Kidney (tissue), 14 donors: ENCODE results near the gene DAG1. TPM values are rescaled to one million over a fixed set of nuclear protein-coding genes. Genes with fewer than 3 reads are reported as not detected.

Experiments used
- DNase-seq, 5 donors: peaks; one replicate each; pipeline ENCODE4 v3.0.0-alpha.2; 2013 to 2020
- FAIRE-seq: peaks from 2 replicates; lab custom pipeline; 2012; peaks lifted over from hg19 to GRCh38; lab: Jason Lieb, UNC
- H3K27ac ChIP-seq, 2 donors: one replicate each; pipeline ENCODE4 v1.7.0; 2013; ENCODE audit warnings: low read depth in 2 of 2, low read length in 2 of 2, inconsistent platforms in 1 of 2
- H3K27me3 ChIP-seq: one replicate; pipeline ENCODE4 v1.7.1; 2013; ENCODE audit warnings: low read length, inconsistent platforms; ENCODE audit not compliant: control insufficient read depth, insufficient read depth
- H3K36me3 ChIP-seq, 3 donors: one replicate each; pipeline versions ENCODE4 v1.7.0 to v1.7.1; 2013; ENCODE audit warnings: low read length in 3 of 3, control low read depth in 1 of 3, inconsistent platforms in 1 of 3; ENCODE audit not compliant: insufficient read depth in 3 of 3, control insufficient read depth in 2 of 3
- H3K4me1 ChIP-seq, 3 donors: one replicate each; pipeline versions ENCODE4 v1.7.0 to v1.7.1; 2013; ENCODE audit warnings: low read length in 3 of 3, inconsistent platforms in 1 of 3, low read depth in 1 of 3; ENCODE audit not compliant: control insufficient read depth in 2 of 3, insufficient read depth in 2 of 3
- H3K4me3 ChIP-seq, 3 donors: one replicate each; pipeline versions ENCODE4 v1.7.0 to v1.8.1; 2013; ENCODE audit warnings: low read length in 3 of 3, control low read depth in 1 of 3, inconsistent platforms in 1 of 3
- H3K9ac ChIP-seq, 3 donors: one replicate each; pipeline versions ENCODE4 v1.7.0 to v1.7.1; 2013; ENCODE audit warnings: low read length in 3 of 3, control low read depth in 1 of 3, inconsistent platforms in 1 of 3
- H3K9me3 ChIP-seq, 3 donors: one replicate each; pipeline versions ENCODE4 v1.7.0 to v1.7.1; 2013; ENCODE audit warnings: low read length in 3 of 3, control low read depth in 1 of 3, inconsistent platforms in 1 of 3; ENCODE audit not compliant: control insufficient read depth in 2 of 3, insufficient read depth in 1 of 3
- CTCF ChIP-seq: IDR thresholded peaks from 3 replicates; pipeline ENCODE4 v1.5.1; 2012; ENCODE audit warnings: mild to moderate bottlenecking, moderate library complexity, borderline replicate concordance; ENCODE audit not compliant: insufficient read depth; ENCODE audit errors: extremely low read depth
- intact Hi-C: fragments of 100-400 bp; cut with DNase I; formaldehyde crosslinking; loops from one replicate; pipeline ENCODE4 v1.11.1; 2022
- polyA plus RNA-seq: library from polyadenylated mRNA; stranded (reverse); fragments of 350-450 nt; fragmentation: Illumina TruSeq; extraction: RNeasy Lipid Tissue Mini Kit (QIAGEN cat#74804); gene quantifications from one replicate; pipeline ENCODE4 v1.2.3, GENCODE V29; 2014; ENCODE audit warnings: low read depth, low replicate concordance; ENCODE audit not compliant: insufficient read depth
- total RNA-seq: library from RNA; stranded (reverse); fragmentation: NEBNext Ultra II Directional; extraction: Animal tissue kit (Norgen Biotek cat#: 25700); gene quantifications from one replicate; pipeline ENCODE4 v1.2.1, GENCODE V29; 2021
- donor health status: control.
- donor health status: control.
- donor health status: control.
- donor health status: control.
- donor health status: control.
- donor health status: DM: yes; HTN: yes; CAD: no.
- donor health status: Normal renal cell carcinoma (clear cell type).

DAG1 gene
- total and polyA plus RNA-seq, 2 donors from 2014 or later = 40.4 to 122 TPM

GRCh38 chr3:49533786-49534519 is 63.9 kb downstream of the DAG1 start:
- intact Hi-C loops = no loop called here
- Histone ChIP-seq H3K4me1 (peaks cover 0 to 15% (median 14%) of the 10 kb centered on the region in 3 donors), H3K27ac (no peak overlapping the region), H3K4me3 (no peak overlapping the region), H3K9me3 (no peaks in the 10 kb centered on the region), H3K36me3 (peaks cover 0 to 17% (median 3%) of the 10 kb centered on the region in 3 donors), H3K9ac (no peak overlapping the region), H3K27me3 (no peaks in the 10 kb centered on the region)
- no peak for TF ChIP-seq CTCF
- DNase-seq (peak in 1 of 5 donors; percentile 80), FAIRE-seq (no peak)

DNA sequence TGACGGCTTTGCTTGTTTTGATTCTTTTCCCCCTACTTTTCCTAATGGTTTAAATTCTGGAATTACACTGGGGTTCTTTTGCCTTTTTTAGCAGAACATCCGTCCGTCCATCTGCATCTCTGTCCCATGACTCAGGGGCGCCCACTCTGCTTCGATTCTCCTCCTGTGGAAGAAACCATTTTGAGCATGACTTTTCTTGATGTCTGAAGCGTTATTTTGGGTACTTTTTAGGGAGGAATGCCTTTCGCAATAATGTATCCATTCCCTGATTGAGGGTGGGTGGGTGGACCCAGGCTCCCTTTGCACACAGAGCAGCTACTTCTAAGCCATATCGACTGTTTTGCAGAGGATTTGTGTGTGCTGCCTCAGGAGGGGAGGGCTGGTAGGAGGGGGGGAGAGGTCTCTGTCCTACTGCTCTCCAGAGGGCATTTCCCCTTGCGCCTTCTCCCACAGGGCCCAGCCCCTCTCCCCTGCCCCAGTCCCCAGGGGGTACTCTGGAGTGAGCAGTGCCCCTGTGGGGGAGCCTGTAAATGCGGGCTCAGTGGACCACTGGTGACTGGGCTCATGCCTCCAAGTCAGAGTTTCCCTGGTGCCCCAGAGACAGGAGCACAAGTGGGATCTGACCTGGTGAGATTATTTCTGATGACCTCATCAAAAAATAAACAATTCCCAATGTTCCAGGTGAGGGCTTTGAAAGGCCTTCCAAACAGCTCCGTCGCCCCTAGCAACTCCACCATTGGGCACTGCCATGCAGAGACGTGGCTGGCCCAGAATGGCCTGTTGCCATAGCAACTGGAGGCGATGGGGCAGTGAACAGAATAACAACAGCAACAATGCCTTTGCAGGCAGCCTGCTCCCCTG is 64.7 kb downstream of the DAG1 start:
- FAIRE-seq (no peak), DNase-seq (peak; percentile 82 to 90 (median 86))
- intact Hi-C loops = no loop called here
- Histone ChIP-seq H3K4me1 (peaks cover 0 to 16% (median 15%) of the 10 kb centered on the region in 3 donors), H3K36me3 (peaks cover 0 to 17% (median 3%) of the 10 kb centered on the region in 3 donors), H3K9me3 (no peaks in the 10 kb centered on the region), H3K9ac (no peak overlapping the region), H3K27me3 (no peaks in the 10 kb centered on the region), H3K27ac (no peak overlapping the region), H3K4me3 (no peak overlapping the region)
- no peak for TF ChIP-seq CTCF

DNA sequence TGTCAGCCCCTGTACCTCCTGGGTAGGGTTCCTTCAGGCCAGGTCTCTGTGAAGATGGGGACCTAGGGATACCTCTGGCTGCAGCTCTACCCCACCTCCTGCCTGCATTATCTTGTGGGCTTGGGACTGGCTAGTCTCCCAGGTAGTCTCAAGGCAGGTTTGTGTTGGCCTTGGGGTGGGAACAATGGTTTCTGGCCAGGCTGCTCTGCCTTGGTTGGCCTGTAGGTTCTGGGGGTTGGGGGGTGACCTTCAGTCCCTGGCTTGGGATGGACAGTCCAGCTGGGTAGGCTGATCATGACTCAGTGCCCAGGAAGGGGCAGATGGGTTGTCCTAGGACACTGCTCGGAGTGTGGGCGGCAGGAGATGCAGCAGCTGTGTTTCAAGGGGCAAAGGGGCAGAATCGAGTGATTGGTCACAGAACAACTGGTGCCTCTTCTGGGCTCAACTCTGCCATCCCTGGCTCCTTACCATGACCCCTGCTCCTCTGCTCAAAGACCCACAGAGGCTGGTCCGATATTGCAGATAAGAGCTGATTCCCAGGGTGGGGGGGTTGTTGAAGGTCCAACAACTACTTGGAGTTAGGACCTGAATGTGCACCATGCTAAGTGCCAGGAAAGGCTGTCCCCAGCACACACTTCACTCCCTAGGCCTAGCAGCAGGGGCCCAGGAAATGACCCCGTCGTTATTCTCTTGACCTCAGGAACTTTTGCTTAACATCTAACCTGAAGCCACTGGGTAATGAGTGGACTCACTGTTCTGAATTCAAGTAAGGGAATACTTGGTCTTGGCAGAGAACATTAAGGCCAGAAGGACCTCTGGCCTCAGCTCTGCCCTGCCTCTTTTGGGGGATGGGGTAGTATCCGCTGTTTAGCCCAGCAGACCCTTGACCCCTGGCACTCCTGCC is 66.2 kb downstream of the DAG1 start:
- DNase-seq = peak in 1 of 5 donors; percentile 69
- peaks cover 0 to 10% (median 3%) of the 10 kb centered on the region in 3 donors for H3K36me3 ChIP-seq
- H3K4me3 ChIP-seq = no peak overlapping the region
- H3K27ac ChIP-seq = no peak overlapping the region
- peaks cover 0 to 21% (median 15%) of the 10 kb centered on the region in 3 donors for H3K4me1 ChIP-seq
- H3K9ac ChIP-seq = no peak overlapping the region
- TF ChIP-seq CTCF = no peak
- intact Hi-C loops = no loop called here
- no peaks in the 10 kb centered on the region for H3K9me3 ChIP-seq
- no peaks in the 10 kb centered on the region for H3K27me3 ChIP-seq
- no peak for FAIRE-seq
